ENCODE results near the gene PPP1CA.

PPP1CA gene

DNA sequence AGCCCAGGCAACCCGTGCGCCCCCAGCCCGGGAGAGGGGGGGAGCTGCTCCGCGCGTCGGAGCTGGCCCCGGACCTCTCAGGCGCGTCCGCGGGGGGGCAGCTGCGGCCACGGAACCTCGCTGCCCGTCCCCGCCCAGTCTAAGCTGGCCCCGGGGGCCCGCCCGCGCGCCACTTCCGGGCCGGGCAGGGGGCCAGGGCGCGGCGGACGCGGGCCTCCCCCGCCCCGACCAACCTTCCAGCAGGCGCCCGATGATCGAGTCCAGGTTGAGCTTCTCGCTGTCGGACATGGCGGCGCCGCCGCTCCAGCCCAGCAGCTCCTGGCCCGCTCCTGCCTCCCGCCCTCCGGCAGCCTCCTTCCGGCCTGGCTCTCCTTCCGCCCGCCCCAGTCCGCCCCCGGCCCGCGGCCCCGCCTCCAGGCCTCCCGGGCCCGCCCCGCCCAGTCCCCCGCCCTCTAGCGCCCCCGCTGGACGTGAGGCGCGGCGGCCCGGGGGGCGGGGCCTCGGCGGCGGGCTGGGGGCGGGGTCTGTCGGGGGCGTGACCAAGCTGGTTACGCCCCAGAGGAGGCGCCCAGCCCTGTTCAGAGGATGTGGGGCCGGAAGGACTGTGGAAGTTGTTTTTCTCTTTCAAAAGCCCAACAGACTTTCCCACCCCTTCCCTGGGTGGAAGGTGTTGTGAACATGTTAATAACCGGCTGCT, at the start of gene PPP1CA:
Gene PPP1CA (minus strand): TSS at position 364 of the 697 bp plus-strand sequence. CDS start 76 bp downstream, at position 288.
- peak; percentile 90 for DNase-seq

DNA sequence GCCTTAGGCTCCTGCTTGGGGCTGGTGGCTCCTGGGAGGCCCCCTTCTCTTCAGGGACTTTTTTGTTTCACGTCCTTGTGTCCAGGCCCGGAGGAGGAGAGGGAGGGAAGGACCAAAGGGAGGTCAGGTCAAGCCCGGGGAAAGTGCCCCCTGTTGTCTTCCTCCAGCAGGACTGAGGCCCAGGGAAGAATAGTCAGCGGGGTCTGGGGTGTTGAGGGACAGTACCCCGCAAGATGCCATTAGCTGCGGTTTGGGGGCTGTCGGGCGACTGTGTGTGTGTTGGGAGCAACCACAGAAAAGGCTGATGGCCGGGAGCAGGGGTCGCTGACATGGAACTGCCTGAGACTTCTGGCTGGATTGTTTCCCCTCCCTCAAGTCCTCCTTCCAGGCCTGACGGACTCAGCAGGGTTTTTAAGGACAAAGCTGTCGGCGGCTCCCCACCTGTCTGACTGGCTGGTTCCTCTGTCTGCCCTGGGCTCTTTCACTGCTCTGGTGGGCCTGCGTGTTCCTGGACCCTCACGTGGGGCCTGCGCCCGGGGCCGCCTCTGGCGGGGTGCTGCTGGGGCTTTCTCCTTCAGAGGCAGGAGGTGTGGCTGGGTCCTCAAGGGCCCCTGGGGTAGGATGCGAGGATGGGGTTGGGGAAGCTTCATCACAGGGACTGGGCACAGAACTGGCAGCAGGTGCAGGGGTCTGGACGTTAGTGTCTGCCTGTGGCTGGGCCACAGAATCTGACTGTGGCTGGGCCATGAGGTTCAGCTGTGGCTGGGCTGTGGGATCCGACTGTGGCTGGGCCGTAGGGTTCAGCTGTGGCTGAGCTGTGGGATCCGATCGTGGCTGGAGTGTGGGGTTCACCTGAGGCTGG, 49.4 kb upstream of the PPP1CA start:
- no peak for DNase-seq

- no peak for DNase-seq
Measured at GRCh38 chr11:67449116-67449844, 47.6 kb upstream of the PPP1CA start.

GRCh38 chr11:67448220-67448609, 46.6 kb upstream of the PPP1CA start:
- DNase-seq = no peak

DNA sequence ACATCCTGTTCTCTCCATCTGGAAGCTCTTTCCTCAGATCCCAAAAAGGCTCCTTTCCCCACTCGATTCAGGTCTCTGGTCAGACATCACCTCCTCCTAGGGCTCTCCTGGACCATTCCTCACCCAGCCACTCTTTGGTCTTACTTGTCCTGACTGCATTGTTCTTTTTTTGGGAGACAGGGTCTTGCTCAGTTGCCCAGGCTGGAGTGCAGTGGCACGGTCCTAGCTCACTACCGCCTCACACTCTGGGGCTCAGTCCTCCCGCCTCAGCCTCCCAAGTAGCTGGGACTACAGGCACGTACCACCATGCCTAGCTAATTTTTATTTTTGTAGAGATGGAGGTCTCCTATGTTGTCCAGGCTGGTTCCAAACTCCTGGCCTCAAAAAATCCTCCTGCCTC, 43.9 kb upstream of the PPP1CA start:
- no peak for DNase-seq

GRCh38 chr11:67442504-67443404, 41.1 kb upstream of the PPP1CA start:
- DNase-seq = no peak

- no peak for DNase-seq
Measured at GRCh38 chr11:67441731-67442351, 40.2 kb upstream of the PPP1CA start.

DNA sequence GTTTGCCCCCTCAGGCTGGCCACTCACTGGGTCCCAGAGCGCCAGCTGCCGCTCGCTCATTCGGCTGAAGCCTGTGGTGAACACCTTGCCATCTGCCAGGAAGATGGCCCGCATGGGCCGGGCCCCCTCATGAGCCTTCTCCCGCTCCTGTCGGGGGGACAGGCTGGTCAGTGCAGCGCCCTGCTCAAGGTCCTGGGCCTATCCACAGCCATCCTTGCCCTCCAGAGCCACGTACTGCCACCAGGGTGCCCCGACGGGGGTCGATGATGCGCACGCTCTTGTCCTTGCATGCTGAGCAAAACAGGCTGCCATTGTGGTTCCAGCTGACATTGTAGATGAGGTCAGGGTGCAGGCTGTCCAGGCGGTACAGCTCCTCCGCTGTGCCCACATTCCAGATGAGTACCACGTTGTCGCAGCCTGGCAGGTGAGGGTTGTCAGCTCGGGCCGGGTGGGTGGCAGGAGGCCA, 39.5 kb upstream of the PPP1CA start:
- DNase-seq = no peak

- no peak for DNase-seq
Measured at GRCh38 chr11:67440229-67441097, 38.8 kb upstream of the PPP1CA start.

DNA sequence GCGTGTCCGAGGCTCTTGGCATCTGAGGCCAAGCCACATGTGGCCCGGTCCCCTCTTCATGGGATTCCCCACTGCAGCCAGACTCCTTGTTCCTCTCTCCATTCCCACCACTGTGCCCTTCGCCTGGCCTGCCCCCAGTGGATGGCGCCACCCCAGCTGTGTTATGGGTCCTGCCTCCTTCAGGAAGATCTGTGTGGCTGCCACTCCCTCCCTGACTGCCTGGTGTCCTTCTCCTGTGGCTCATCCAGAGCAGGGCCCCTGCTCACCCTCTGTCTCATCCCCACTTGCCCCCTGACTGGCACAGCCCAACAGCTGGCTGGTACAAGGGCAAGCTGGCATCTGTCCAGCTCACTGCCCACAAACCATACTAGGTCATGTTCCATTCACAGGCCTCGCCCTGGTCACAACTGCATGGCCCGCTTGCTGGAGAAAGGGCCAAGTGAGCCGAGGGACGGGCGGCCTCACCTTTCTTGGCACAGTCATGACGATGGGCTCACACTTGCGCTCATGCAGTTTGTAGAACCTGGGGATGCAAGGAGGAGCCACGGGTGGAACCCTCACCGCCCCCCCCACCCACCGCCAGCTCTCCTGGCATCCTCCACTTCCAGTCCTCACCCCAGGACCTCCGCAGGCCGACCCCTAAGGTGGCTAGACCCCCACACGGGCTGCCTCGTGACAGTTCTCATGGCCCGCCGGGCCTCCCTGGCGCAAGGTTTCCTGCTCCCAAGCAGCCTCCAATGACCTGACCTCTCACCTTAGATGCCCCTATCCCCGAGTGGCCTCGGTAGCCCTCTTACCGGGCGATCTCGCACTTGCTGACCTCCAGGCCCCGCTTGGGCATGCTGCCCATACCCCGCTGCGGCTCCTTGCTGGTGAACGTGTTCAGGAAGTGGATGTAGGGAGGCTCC, 37.9 kb upstream of the PPP1CA start:
- DNase-seq = no peak

DNA sequence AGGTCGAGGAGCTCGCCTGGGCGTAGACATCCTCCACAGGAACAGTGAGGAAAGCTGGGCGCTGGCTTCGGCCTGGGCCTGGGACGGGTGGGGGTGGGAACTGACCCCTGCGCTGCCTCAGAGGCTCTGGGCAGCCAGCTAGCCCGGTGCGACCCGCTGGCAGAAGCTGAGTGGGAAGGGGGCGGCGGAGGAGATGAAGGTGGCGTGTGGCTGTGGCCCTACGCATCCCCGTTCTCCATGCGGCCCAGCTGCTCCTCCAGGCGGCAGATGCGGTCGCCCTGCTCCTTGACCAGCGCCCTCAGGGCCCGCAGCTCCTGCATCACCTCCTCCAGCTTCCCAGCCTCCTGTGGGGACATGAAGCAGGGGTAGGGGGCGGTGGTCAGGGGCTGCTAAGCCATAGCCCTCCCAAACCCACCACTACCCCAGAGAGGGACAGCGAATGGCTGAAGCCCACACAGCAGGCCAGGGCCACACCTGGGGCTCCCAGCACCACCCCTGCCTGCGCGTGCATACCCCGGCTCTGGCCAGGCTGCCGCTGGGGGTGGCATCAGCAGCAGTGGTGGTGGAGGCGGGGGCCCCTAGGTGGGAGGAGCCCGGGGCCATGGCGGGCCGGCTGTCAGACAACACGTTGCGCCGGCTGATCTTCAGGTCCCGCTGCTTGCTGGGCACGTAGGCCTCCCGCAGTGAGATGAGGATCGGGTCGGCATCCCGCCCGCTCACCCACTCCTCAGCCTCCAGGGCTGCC, 36.7 kb upstream of the PPP1CA start:
- DNase-seq = peak; percentile 70

GRCh38 chr11:67437809-67438157, 36.1 kb upstream of the PPP1CA start:
- no peak for DNase-seq

DNA sequence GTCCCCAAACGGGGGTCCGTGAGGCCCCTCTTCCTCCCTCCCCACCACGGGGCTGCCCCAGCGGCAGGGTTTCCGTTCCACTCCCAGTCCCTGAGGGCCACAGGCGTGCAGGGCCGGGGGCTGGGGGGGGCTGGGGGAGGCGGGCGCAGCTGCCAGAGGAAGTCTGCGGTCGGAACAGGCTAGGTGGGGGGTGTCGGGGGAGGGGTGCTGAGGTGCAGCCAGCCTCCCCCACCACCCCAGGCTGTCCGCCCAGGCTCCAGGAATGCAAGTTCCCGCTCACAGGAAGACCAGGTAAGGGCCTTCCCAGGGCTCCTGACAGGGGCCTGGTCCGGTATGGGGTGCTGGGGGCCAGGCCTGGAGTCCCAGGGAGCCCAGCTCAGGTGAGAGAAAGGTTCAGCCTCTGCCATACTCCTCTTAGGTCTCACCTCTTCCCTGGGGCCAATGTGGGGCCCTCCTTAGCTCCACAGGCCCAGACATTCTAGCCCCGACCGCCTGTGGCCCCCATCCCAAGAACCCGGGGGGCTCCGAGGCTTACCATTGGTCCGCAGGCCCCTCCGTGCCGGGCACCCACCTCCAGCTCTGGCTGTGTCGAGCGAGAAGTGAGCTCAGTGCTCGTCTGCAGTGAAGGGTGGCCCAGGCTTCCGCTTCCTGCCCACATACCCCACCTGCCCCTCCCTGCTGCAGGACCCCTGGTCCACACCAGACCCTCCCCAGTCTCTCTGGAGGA, 35.6 kb upstream of the PPP1CA start, which contains the start of gene PTPRCAP:
Gene PTPRCAP (minus strand): TSS at position 601 of the 727 bp plus-strand sequence. CDS start 63 bp downstream, at position 538.
- DNase-seq = peak; percentile 87

- peak; percentile 61 for DNase-seq
Measured at GRCh38 chr11:67436459-67437081, 34.9 kb upstream of the PPP1CA start.

DNA sequence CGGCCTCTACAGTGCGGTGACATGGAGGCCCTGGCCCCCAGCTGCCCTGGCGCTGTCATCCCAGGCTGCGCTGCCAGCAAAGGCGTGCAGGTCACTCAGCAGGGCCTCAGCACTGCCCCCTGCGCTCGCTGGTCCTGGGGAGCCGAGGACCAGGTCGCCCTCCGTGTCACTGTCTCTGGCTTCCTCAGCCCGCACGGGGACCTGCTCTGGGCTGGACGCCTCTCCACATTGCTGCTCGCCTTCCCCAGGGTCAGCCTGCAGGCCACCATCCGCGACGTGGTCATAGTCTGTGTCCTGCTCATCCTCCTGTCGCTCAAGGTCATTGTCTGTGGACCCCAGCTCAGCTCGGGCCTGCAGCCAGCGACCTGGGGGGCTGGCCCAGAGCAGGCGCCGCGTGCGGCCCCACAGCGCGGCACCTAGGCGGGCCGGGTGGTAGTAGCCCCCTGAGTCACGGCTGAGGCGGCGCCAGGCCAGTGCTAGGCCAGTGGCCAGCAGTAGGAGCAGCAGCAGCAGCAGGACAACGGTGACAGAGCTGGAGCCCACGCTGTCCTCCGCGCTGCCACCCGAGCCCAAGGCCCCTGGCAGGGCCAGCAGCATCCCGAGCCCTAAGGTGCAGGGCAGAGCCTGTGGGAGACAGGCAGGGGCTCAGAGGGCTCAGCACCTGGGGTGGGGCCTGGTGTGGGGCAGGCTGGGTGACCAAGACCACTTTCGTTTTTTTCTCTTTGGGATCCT, 34.2 kb upstream of the PPP1CA start:
- DNase-seq = no peak

DNA sequence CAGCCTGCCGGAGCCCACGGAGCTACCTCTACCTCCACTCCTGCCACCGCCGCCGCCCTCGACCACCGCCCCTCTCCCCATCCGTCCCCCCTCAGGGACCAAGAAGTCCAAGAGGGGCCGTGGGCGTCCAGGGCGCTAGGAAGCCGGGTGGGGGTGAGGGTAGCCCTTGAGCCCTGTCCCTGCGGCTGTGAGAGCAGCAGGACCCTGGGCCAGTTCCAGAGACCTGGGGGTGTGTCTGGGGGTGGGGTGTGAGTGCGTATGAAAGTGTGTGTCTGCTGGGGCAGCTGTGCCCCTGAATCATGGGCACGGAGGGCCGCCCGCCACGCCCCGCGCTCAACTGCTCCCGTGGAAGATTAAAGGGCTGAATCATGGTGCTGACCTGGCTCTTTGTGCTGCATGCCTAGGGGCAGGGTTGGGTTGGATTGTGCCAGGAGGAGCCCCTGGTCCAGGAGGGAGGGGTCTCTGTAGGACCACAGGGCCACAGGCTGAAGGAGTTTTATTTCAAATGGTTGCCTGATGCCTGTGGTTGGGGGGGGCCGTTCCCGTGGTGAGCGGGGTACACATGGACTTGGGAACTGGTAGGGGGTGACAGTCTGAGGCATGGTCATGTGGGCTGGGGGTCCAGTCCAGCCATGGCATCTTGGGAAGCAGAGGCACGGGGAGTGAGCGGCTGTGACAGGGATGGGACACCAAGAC, 33.5 kb upstream of the PPP1CA start:
- no peak for DNase-seq
